A673 (cell line): ENCODE results near the gene TBC1D4. TPM values are rescaled to one million over a fixed set of nuclear protein-coding genes. Genes with fewer than 3 reads are reported as not detected.

Source experiments
- BruUV-seq: library from RNA; stranded (reverse); fragments of 400-500 nt; replicated peaks from 2 replicates; lab custom pipeline; 2021; lab: Mats Ljungman, UMichigan
- CTCF ChIA-PET: fragments of 300-600 bp; sonication (Branson Sonifier 250); formaldehyde crosslinking; loops from one replicate; lab custom pipeline; 2022; ENCODE audit warnings: antibody characterized with exemption; lab: Charles Lee
- POLR2A ChIA-PET: fragments of 300-600 bp; sonication (Branson Sonifier 250); formaldehyde crosslinking; loops from one replicate; lab custom pipeline; 2022; ENCODE audit warnings: antibody characterized with exemption; ENCODE audit not compliant: low non-redundant PET; lab: Charles Lee
- DNase-seq: peaks from one replicate; pipeline ENCODE4 v3.0.0-alpha.2; 2015; ENCODE audit warnings: low spot score
- H3K27ac ChIP-seq: fragments of 200-600 bp; sonication (generic); 2 replicates; pipeline ENCODE4 v1.5.1; 2016; ENCODE audit warnings: mixed run types, low read depth, mild to moderate bottlenecking, mixed read lengths, antibody characterized with exemption, low read length; ENCODE audit not compliant: poor library complexity, severe bottlenecking
- H3K27me3 ChIP-seq: fragments of 200-600 bp; sonication (generic); replicated peaks from 2 replicates; pipeline ENCODE4 v1.6.1; 2017; ENCODE audit warnings: mixed run types, low read depth, mild to moderate bottlenecking, mixed read lengths, antibody characterized with exemption, low read length; ENCODE audit not compliant: insufficient read depth, poor library complexity
- H3K36me3 ChIP-seq: fragments of 200-600 bp; sonication (generic); 2 replicates; pipeline ENCODE4 v1.6.1; 2016; ENCODE audit warnings: mixed run types, mild to moderate bottlenecking, mixed read lengths, antibody characterized with exemption, low read length; ENCODE audit not compliant: insufficient read depth, poor library complexity, severe bottlenecking
- H3K4me1 ChIP-seq: fragments of 200-600 bp; sonication (generic); 2 replicates; pipeline ENCODE4 v1.6.1; 2017; ENCODE audit warnings: mixed run types, mild to moderate bottlenecking, mixed read lengths, antibody characterized with exemption, low read length; ENCODE audit not compliant: insufficient read depth, poor library complexity, severe bottlenecking
- H3K4me3 ChIP-seq: fragments of 200-600 bp; sonication (generic); 2 replicates; pipeline ENCODE4 v1.5.1; 2016; ENCODE audit warnings: low read depth, mixed run types, mild to moderate bottlenecking, mixed read lengths, low read length; ENCODE audit not compliant: poor library complexity, severe bottlenecking
- H3K9me3 ChIP-seq: fragments of 200-600 bp; sonication (generic); 2 replicates; pipeline ENCODE4 v1.6.1; 2016; ENCODE audit warnings: mixed run types, low read depth, mild to moderate bottlenecking, mixed read lengths, antibody characterized with exemption, low read length; ENCODE audit not compliant: poor library complexity, severe bottlenecking
- CTCF ChIP-seq: fragments of 300-800, 200-600 bp; sonication (generic); conservative IDR thresholded peaks from 2 replicates; pipeline ENCODE4 v1.5.1; 2017; ENCODE audit warnings: low read depth, mild to moderate bottlenecking, antibody characterized with exemption, low read length, moderate library complexity, mixed read lengths
- EZH2 ChIP-seq: fragments of 200-600 bp; sonication (generic); IDR thresholded peaks from 2 replicates; pipeline ENCODE4 v1.6.1; 2017; ENCODE audit warnings: borderline replicate concordance, low read depth, mild to moderate bottlenecking, mixed read lengths, antibody characterized with exemption, low read length; ENCODE audit not compliant: poor library complexity, severe bottlenecking
- intact Hi-C: fragments of 100-400 bp; cut with micrococcal nuclease; formaldehyde crosslinking; loops from one replicate; pipeline ENCODE4 v1.10.0; 2022; ENCODE audit not compliant: unreplicated experiment
- total RNA-seq: library from RNA; stranded (reverse); gene quantifications from 2 replicates; pipeline ENCODE4 v1.2.3, GENCODE V29; 2021

TBC1D4 gene
- total RNA-seq, 1 experiment from 2014 or later = 9.8 TPM

GRCh38 chr13:75492389-75492788 lies 10.4 kb upstream of the TBC1D4 start:
- ChIA-PET POLR2A (no interaction called here), CTCF (no interaction called here)
- intact Hi-C loops = no loop called here
- Histone ChIP-seq H3K4me3 (no peak overlapping the region), H3K27ac (no peak overlapping the region), H3K9me3 (no peaks in the 10 kb centered on the region), H3K27me3 (no peaks in the 10 kb centered on the region), H3K36me3 (no peaks in the 10 kb centered on the region), H3K4me1 (no peaks in the 10 kb centered on the region)
- no TSS peak for BruUV-seq
- no peak for DNase-seq
- TF ChIP-seq EZH2 (no peak), CTCF (no peak)

- POLR2A ChIA-PET = no interaction called here
- no peak overlapping the region for H3K4me3 ChIP-seq
- no peaks in the 10 kb centered on the region for H3K36me3 ChIP-seq
- H3K27ac ChIP-seq = no peak overlapping the region
- CTCF ChIA-PET = no interaction called here
- DNase-seq = no peak
- no peaks in the 10 kb centered on the region for H3K4me1 ChIP-seq
- intact Hi-C loops = no loop called here
- no peaks in the 10 kb centered on the region for H3K27me3 ChIP-seq
- H3K9me3 ChIP-seq = no peaks in the 10 kb centered on the region
- TF ChIP-seq EZH2 (no peak), CTCF (no peak)
- BruUV-seq = no TSS peak
Observed at GRCh38 chr13:75491376-75491775, 9.4 kb upstream of the TBC1D4 start.

DNA sequence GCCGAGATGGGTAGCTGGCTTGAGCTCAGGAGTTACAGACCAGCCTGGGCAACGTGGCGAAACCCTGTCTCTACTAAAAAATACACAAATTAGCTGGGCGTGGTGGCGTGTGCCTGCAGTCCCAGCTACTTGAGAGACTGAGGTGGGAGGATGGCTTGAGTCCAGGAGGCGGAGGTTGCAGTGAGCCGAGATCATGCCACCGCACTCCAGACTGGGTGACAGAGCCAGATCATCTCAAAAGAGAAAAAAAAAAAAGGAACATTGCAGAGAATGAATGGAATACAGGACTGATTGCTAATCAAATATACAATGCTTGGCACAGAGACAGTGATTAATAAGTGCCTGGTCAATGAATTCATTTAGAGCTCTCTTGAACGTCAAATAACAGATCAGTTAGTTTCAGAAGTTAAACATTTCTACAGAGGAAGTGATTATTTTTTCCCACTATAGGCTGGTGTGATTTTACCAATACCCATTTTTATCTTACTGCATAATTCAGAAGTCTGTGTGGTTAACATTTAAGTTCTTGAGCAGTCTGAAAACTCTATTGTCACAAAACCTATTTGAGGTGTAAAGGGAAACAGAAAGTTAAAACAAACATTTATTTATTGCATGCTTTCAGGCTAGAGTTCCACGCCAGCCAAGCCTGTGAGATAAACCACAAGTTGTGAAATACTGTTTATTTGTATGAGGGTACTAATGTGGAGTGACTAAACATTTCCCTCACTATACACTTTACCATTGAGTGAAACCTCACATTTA lies 7.7 kb upstream of the TBC1D4 start:
- Histone ChIP-seq H3K36me3 (no peaks in the 10 kb centered on the region), H3K27ac (no peak overlapping the region), H3K9me3 (no peaks in the 10 kb centered on the region), H3K27me3 (no peaks in the 10 kb centered on the region), H3K4me1 (no peaks in the 10 kb centered on the region), H3K4me3 (no peak overlapping the region)
- no TSS peak for BruUV-seq
- POLR2A ChIA-PET = no interaction called here
- CTCF ChIA-PET = no interaction called here
- intact Hi-C loops = no loop called here
- no peak for DNase-seq
- no peak for TF ChIP-seq CTCF
